Osteoblast (primary cell): ENCODE results near the gene EIF3I. TPM values are rescaled to one million over a fixed set of nuclear protein-coding genes. Genes with fewer than 3 reads are reported as not detected.

Experiments
- DNase-seq: peaks from one replicate; pipeline ENCODE4 v3.0.0; 2011; ENCODE audit warnings: low spot score, mixed read lengths; ENCODE audit not compliant: insufficient read length; ENCODE audit errors: missing footprints
- H2AFZ ChIP-seq: 2 replicates; pipeline ENCODE4 v1.6.0; 2011; ENCODE audit warnings: mild to moderate bottlenecking, low read length
- H3K27ac ChIP-seq: 2 replicates; pipeline ENCODE4 v1.5.1; 2011; ENCODE audit warnings: mild to moderate bottlenecking, low read depth, low read length, moderate library complexity
- H3K27me3 ChIP-seq: 2 replicates; pipeline ENCODE4 v1.6.0; 2012; ENCODE audit warnings: mild to moderate bottlenecking, control low read depth, inconsistent platforms, low read length, moderate library complexity; ENCODE audit not compliant: insufficient read depth
- H3K36me3 ChIP-seq: 2 replicates; pipeline ENCODE4 v1.5.1; 2011; ENCODE audit warnings: mild to moderate bottlenecking, low read length, control low read depth, moderate library complexity; ENCODE audit not compliant: insufficient read depth
- H3K4me1 ChIP-seq: 2 replicates; pipeline ENCODE4 v1.5.1; 2011; ENCODE audit warnings: mild to moderate bottlenecking, low read length, control low read depth, moderate library complexity; ENCODE audit not compliant: insufficient read depth
- H3K4me2 ChIP-seq: 2 replicates; pipeline ENCODE4 v1.6.0; 2011; ENCODE audit warnings: mild to moderate bottlenecking, low read length; ENCODE audit not compliant: insufficient read depth
- H3K4me3 ChIP-seq: fragments of 200-600 bp; sonication (generic); 3 replicates; pipeline ENCODE4 v1.5.1; 2012; ENCODE audit warnings: mild to moderate bottlenecking, low read length, inconsistent platforms; ENCODE audit not compliant: insufficient read depth
- H3K79me2 ChIP-seq: 2 replicates; pipeline ENCODE4 v1.6.0; 2012; ENCODE audit warnings: mild to moderate bottlenecking, low read length, control low read depth, inconsistent platforms; ENCODE audit not compliant: insufficient read depth
- H3K9me3 ChIP-seq: 2 replicates; pipeline ENCODE4 v1.5.1; 2011; ENCODE audit warnings: low read depth, low read length, control low read depth
- H4K20me1 ChIP-seq: 2 replicates; pipeline ENCODE4 v1.6.0; 2012; ENCODE audit warnings: mild to moderate bottlenecking, low read length, control low read depth; ENCODE audit not compliant: insufficient read depth
- CTCF ChIP-seq: IDR thresholded peaks from 2 replicates; pipeline ENCODE4 v1.5.1; 2011; ENCODE audit warnings: mild to moderate bottlenecking, low read depth, low read length, moderate library complexity; ENCODE audit errors: extremely low read depth
- total RNA-seq: library from RNA; depleted of rRNA; stranded (reverse); fragments of >200 nt; gene quantifications from 2 replicates; pipeline ENCODE4 v1.2.3, GENCODE V29; 2012

Gene EIF3I
- total RNA-seq, 1 donor: 253 TPM

GRCh38 chr1:32205401-32206370 lies 16.5 kb upstream of the EIF3I start, which contains the start of gene IQCC:
TSS of gene IQCC (plus strand) at chr1:32205671. CDS start at chr1:32205682, 11 bp downstream.
- no peaks in the 10 kb centered on the region for H3K9me3 ChIP-seq
- peaks cover 4% of the 10 kb centered on the region for H3K36me3 ChIP-seq
- no peaks in the 10 kb centered on the region for H3K27me3 ChIP-seq
- DNase-seq: peak; percentile 98
- peak within 1 kb of the TSS; percentile 99 for H3K4me2 ChIP-seq
- no peak for TF ChIP-seq CTCF
- peaks cover 23% of the 10 kb centered on the region for H3K4me1 ChIP-seq
- peaks cover 8% of the 10 kb centered on the region for H3K79me2 ChIP-seq
- peak within 1 kb of the TSS; percentile 92 for H3K4me3 ChIP-seq
- no peaks in the 10 kb centered on the region for H4K20me1 ChIP-seq
- peak within 1 kb of the TSS; percentile 89 for H3K27ac ChIP-seq
- peak within 1 kb of the TSS; percentile 86 for H2AFZ ChIP-seq

GRCh38 chr1:32208469-32208868 lies 13.7 kb upstream of the EIF3I start:
- Histone ChIP-seq H2AFZ (no peak overlapping the region), H4K20me1 (no peaks in the 10 kb centered on the region), H3K27ac (no peak overlapping the region), H3K9me3 (no peaks in the 10 kb centered on the region), H3K79me2 (peaks cover 8% of the 10 kb centered on the region), H3K4me3 (no peak overlapping the region), H3K36me3 (peaks cover 3% of the 10 kb centered on the region), H3K4me1 (peaks cover 12% of the 10 kb centered on the region), H3K4me2 (no peak overlapping the region), H3K27me3 (no peaks in the 10 kb centered on the region)
- no peak for TF ChIP-seq CTCF
- no peak for DNase-seq

- no peaks in the 10 kb centered on the region for H3K9me3 ChIP-seq
- no peaks in the 10 kb centered on the region for H4K20me1 ChIP-seq
- no peaks in the 10 kb centered on the region for H3K27me3 ChIP-seq
- TF ChIP-seq CTCF: no peak
- DNase-seq: peak; percentile 50
- H3K27ac ChIP-seq: no peak within 1 kb of the TSS
- H2AFZ ChIP-seq: no peak within 1 kb of the TSS
- H3K4me1 ChIP-seq: peaks cover 12% of the 10 kb centered on the region
- no peak within 1 kb of the TSS for H3K4me2 ChIP-seq
- peaks cover under 1% of the 10 kb centered on the region for H3K36me3 ChIP-seq
- peaks cover 8% of the 10 kb centered on the region for H3K79me2 ChIP-seq
- no peak within 1 kb of the TSS for H3K4me3 ChIP-seq
Observed at GRCh38 chr1:32208891-32209328, 13.3 kb upstream of the EIF3I start, which contains the start of gene DCDC2B. TSS of gene DCDC2B (plus strand) at chr1:32209089. CDS start at chr1:32209094, 5 bp downstream.
